ENCODE measurements around the gene ANO10.

DNA sequence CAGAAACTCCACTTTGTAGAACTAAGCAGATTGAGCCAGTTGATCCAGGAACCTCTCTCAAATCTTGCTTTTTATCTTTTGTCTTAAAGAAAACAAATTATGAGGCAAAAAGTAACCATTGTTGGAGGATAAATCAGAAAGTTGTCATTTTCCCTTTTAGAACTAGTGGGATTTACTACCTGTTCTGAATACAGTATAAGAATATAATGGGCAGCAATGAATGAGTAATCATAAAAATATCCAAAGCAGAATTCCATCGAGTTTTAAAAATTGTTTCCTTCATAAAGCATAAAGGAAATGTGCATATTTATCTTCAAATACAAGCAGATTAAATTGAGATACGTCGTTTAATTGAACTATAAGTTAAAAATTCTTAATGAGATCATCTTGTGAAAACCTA, 15.9 kb upstream of the ANO10 start:
- TF ChIP-seq CTCF (IDR thresholded peaks at IDR 0.05) = no peak
- no peak for TF ChIP-seq POLR2A (IDR thresholded peaks at IDR 0.05)

Data from heart left ventricle (tissue), 13 donors.